ENCODE data around the gene OR9I1.

OR9I1 gene, protein sequence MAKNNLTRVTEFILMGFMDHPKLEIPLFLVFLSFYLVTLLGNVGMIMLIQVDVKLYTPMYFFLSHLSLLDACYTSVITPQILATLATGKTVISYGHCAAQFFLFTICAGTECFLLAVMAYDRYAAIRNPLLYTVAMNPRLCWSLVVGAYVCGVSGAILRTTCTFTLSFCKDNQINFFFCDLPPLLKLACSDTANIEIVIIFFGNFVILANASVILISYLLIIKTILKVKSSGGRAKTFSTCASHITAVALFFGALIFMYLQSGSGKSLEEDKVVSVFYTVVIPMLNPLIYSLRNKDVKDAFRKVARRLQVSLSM

GRCh38 chr11:58125469-58125868, at the start of gene OR9I1:
Gene OR9I1 (minus strand): TSS chr11:58125530. CDS start chr11:58119444, 6,086 bp downstream.
- DNase-seq, result no peak

GRCh38 chr11:58165504-58166106, 40.3 kb upstream of the OR9I1 start:
- no peak for DNase-seq

DNA sequence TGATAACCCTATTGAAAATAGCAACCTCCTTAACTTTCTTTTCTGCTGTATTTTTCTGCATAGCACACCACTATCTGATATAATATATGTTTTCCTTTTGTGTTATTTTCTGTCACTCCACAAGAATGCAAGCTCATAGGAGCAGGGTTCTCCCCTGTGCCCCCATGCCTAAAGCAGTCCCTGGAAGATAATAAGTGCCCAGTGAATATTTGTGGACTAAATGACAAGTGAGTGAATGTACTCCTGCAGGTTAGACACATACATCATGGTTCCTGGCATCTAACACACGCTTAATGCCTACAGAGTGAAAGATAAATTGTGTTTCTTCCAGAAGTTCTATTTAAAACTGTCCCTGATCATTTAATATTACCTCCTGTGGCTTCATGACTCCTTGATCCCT, 39.7 kb upstream of the OR9I1 start:
- DNase-seq, result no peak

DNA sequence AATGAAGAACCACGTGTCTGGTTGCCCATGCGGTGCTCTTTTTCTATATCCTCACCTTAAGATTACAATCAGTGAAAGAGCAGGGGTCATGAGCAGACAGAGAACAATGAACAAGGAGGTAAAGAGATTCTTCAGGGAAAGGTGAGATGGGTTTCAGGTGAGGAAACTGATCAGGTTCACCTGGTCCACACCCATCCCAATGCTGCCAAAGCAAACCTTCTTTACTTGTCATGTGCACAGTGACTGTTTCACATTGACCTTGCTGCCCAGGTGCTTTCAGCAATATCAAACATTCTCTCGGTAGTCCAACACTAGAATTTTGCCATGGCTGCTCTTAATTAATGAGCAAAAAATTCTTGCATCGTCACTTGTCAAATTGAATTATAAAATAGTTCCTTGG, 39.1 kb upstream of the OR9I1 start:
- DNase-seq, result no peak

GRCh38 chr11:58152781-58153180, 27.5 kb upstream of the OR9I1 start:
- DNase-seq, result no peak

DNA sequence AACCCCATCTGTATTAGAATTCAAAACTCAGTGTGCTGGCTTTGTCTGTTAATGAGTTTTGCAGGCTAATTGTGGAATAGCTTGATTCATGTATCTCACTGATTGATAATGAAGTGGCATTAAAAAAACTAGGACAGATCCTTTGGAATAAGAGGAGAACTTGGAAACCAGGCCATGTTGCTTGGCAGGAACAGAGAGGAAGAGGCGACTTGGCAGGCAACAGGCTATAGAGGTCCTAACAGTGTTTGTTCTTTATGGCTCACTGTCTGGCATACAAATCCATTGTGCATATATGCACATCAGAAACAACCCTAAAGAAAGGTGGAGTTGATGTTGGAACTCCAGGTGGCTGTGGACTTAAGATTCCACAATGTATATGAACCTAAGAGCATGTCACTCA, 17.4 kb upstream of the OR9I1 start:
- no peak for DNase-seq

DNA sequence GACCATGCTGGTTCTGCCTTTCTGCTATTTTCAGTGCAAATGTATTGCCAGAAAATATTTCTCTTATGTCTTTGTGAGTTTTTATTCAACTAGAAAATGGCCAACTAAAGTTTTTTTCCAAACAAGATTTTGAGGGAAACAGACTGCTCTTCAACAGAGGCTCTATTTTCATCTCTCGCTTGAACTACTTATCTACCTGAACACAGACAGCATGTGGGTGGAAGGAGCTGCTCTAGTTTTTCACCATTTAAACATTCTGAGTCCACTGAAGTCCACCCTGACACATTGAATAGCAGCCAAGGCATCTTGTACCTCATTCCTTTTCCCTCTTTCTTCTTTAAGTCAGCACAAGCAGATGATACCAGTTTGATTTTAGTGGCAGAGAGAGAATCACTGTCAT, 9.8 kb upstream of the OR9I1 start:
- DNase-seq, result no peak

DNA sequence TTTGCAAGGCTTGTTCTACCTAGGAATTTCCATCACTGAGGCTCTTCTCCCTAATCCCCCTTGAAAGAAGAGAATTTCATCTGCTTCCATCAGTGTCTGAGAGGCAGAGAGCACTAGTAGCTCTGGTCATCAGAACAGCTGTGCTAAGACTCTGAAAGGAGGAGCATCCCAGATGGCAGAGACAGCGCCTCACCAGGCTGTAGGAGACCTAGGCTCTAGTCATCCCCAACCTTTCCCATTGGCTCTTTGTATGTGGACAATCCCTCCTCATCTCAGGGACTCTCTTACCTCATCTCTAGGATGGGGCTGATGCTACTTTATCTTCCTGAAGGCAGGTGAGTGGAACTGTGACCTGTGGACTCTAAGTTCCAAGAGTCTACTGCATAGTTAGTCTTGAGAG, 8.8 kb upstream of the OR9I1 start:
- DNase-seq, result no peak

GRCh38 chr11:58133309-58134076, 8.2 kb upstream of the OR9I1 start:
- no peak for DNase-seq

DNA sequence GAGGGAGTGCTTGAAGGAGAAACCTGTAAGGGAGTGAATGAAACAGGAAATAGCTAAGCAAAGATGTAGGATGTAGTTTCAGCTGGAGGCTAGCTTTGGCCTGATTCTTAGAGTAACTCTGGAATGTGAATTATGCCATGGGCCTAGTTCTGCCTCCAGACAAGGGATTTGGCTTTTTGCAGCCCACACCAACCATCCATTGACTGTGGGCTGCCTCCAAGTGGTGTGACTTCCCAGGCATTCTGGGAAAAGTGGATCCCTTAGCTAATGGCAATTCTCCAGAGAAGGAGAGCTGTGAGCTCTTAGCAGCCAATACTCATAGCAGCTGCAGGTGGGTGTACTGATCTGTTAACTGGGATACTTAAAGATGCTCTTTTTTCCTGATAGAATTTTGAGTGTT, 2.0 kb upstream of the OR9I1 start:
- DNase-seq, result no peak

DNA sequence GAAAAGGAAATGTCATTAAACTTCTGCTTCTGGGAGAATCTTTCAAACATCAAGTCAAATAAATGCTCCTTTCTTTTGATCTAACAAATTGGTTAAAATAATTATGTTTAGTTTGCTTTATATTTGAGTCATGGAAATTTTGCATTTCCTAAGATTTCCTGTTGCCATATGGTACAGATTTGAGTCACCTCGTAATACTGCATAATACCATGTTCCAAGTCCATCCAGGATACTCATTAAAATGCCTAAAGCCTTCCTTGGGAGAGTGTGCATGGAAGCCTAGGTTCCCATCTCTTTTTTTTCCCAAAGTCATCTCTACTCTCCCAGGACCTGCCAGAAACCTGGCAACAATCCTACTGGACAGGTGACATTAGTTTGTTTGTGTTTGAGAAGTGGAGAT, 4.2 kb downstream of the OR9I1 start:
- DNase-seq, result no peak

GRCh38 chr11:58097437-58097836, 27.9 kb downstream of the OR9I1 start:
- no peak for DNase-seq

GRCh38 chr11:58086528-58086927, 38.8 kb downstream of the OR9I1 start:
- DNase-seq, result no peak

DNA sequence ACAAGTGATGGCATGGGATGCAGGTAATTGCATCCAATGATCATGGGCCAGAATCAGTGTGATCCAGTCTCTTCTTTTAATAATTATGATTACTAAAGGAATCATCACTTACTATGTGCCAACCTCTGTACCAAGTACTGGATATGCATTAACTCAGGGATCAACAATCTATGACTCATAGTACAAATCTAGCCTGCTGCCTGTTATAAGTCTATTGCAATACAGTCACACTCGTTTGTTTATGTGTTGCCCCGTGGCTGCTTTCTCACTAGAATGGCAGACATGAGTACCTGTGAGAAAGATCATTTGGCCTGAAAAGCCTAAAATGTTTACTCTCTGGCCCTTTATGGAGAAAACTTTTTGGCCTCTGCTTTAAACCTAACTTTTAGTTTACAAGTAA, 49.5 kb downstream of the OR9I1 start:
- DNase-seq, result no peak

DNA sequence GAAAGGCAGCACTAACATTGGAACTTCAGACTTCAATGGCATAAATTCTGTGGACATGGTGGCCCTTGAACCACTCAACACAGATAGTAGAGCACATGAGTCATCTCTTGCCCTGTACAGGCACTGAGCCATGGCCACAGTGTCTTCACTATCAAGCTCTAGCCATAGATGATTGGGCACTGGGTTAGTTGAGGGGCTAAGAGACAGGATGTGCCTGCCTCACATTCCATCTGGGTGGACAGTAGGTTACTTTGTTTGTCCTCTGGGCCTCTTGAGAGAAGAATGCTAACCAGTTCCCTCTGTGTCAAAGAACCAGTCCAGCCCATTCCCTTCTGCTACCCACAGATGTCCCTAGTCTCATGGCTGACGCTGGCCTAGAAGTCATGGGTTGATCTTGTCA, 54.7 kb downstream of the OR9I1 start:
- no peak for DNase-seq

GRCh38 chr11:58068655-58069054, 56.7 kb downstream of the OR9I1 start:
- no peak for DNase-seq

GRCh38 chr11:58067685-58068084, 57.6 kb downstream of the OR9I1 start:
- no peak for DNase-seq

All from CD4-positive, alpha-beta T cell treated with Interferon alpha-2 for 1 hour (primary cell).